AG20443 (cell line): ENCODE results near the gene GPR153.
"Not testable (repeated sequence)": the region's sequence is repeated elsewhere in the genome, so short reads cannot be mapped to it uniquely, and the experiment has no call there.

Experiments
- DNase-seq: peaks from one replicate; pipeline ENCODE4 v3.0.0; 2012; ENCODE audit warnings: low spot score, mixed read lengths

Gene GPR153

DNA sequence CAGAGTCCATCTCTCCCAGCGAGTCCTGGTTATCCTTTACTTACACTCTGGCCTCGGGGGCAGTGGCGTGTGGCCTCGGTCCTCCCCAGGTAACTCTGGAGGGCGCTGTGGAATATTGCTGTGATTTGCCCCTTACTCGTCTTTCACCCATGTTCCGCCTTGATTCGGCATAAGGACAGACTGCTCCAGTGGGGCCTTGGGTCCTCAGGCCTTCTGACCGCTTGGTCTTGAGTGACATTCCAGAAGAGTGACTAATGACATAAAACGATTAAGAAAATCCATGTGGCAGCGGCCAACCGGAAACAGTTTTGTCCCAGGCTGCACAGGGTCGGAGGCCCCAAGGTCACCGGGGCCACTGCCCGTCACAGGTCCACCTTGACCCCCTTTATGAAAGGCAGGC is 36.2 kb downstream of the GPR153 start:
- no peak for DNase-seq

DNA sequence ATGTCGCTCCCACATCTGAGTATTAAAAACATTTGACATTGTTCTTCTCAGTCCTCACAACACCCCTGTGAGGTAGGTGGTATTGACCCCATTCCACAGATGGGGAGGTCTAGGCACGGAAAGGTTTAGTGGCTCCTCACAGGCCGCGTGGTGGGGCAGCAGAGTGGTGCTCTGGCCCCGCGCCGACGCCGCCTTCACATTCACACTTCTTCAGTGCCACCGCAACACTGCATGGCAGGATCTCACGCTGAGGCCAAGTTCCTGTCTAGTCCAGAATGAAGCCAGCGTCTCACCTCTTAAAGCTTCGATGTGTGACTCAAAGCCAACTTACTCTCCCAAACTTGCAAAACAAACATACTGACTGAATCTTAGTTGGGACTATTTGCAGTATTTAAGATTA is 37.3 kb downstream of the GPR153 start:
- DNase-seq = no peak

DNA sequence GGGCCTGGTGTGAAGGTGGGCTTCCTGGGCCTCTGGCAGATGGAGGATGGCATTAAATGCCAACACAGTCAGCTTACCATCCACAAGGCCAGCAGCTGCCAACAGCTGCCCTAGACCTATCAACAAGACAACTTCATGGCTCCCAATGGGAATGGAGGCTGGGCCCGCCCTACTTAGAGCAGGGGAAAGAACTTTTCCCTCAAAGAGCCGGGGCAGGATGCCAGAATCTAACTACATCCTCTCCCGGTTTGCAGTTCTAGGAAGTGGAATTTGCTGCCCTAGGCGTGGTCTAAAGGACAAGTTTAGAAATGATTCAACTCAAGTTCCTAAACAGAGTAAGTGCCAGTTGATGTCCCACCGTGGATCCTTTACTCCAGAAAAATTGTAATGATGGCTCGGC is 38.3 kb downstream of the GPR153 start:
- DNase-seq = peak; percentile 34

DNA sequence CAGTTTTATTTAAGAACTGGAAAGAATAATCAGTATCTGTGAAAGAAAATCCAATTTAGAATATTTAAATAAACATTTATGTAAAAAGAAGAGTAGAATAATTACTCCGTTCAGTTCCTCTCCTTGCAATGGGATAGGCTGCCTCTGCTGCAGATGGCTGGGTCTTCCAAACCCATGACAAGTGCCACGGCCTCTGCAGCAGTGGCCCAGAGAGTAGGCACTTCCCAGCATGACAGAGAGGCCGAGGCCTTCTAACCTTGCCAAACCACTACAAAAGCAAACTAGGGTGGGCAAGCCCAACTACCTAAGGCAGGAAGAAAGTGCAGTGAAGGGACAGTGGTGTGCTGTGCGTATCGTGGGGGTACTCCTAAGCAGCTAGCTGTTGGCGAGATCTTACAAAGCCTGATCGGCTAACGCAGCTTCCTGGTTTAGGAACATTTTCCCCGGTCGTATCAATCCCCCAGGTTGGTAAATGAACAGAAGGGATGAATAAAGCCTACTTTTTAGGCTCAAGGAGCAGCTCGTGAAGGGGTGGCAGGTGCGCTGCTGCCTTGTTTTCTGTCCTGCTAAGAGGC is 39.6 kb downstream of the GPR153 start:
- DNase-seq = no peak

DNA sequence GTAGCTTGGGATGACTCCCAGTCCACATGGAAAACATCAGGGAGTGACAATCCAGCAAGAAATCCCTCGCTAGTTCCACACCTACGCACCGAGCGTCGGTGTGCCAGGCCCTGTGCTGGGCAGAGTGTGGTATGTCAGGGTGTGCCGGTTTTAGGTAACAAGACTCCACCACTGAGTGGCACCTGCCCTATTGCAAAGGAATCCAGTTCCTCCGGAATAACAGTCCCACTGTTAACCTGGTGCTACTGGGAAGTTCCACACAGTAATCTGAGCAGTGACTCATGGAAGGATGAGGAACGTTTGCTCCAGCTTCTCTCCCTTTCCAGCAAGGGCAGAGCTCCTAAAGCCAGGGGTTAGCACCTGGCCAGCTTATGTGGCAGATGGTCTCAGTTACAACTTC is 40.7 kb downstream of the GPR153 start:
- DNase-seq = no peak

DNA sequence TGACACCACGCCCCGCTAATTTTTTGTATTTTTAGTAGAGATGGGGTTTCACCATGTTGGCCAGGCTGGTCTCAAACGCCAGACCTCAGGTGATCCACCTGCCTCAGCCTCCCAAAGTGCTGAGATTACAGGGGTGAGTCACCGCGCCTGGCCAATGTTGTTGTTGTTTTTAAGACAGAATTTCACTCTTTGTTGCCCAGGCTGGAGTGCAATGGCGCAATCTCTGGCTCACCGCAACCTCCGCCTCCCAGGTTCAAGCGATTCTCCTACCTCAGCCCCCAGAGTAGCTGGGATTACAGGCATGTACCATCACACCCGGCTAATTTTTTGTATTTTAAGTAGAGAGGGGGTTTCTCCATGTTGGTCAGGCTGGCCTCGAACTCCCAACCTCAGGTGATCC is 41.3 kb downstream of the GPR153 start:
- not testable (repeated sequence) for DNase-seq

DNA sequence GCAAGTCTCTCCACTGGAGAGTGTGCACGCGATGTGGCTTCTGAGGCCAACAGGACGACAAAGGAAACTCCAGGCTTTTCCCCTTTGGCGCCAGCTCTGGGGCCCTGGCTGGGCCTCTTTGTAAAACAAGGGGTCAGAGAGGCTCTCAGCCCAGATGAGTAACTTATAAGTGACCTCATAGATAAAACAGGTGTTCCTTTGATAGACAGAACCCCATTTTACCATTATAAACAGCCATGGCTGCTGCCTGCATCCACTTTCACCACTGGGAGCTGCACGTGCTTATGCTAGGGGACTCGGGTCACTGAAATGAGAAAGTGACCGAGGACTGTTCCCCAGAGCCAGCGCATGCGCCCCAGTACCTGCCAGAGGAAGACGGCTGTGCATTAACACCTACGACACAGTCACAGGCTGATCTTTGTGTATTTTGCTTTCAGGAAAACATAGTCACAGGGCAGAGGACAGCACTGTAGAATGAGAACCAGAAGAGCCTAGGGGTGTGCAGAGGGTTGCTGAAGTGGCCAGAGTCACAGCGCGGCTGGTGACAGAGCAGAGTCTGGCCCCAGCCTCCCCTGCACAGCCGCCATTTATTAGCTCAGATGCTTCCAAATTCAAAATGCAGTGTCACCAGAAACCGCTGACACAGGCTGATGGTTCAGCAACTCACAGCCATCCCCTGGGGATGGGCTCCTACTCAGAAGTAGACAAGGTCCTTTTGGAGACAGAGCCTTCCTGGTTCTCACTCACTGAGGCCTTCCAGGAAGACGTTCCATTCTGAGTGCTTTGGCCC is 42.3 kb downstream of the GPR153 start:
- DNase-seq = no peak

DNA sequence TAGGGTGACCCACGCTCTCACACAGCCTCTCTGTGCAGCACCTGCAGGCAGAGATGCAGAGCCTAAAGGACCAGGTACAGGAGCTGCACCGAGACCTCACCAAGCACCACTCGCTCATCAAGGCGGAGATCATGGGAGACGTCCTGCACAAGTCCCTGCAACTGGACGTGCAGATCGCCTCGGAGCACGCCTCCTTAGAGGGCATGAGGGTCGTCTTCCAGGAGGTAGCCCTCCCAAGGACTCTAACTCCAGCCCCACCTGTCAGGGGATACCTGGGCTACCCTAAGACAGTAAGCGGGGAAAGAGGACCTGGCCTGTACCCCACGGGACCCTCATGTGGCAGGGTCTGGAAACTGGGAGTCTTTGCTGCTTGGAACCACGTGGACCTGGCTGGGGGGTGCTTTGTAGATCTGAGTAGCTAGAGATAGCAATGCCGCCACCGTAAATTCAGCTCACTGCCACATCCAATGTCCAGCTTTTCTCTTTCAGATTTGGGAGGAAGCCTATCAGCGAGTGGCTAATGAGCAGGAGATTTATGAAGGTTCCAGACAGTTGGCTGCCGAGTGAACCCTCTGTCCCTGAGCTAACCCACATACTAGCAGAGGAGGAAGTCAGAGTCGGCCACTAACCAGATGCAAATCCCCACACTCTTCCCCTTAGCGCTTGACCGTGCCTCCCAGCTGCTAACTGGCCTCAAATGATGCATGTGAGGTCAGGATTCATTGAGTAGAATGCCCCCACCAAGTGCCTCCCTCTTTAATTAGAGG is 48.5 kb downstream of the GPR153 start:
- DNase-seq = no peak

DNA sequence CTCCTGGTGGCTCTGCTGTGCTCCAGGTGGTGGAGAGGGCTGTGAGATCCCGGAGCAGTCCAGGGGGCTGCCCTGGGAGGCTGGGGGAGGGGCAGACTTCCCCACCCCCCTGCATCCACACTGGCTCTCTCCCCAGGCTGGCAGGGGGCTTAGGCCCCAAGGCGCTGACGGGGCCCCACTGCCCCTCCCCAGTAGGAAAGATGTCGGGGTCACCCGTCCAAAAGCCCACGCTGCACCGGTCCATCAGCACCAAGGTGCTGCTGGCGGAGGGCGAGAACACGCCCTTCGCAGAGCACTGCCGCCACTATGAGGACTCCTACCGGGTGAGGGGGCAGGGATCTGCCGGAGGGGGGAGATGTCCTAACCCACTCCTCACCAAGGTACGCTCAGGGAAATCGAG is 49.2 kb downstream of the GPR153 start:
- DNase-seq = no peak

DNA sequence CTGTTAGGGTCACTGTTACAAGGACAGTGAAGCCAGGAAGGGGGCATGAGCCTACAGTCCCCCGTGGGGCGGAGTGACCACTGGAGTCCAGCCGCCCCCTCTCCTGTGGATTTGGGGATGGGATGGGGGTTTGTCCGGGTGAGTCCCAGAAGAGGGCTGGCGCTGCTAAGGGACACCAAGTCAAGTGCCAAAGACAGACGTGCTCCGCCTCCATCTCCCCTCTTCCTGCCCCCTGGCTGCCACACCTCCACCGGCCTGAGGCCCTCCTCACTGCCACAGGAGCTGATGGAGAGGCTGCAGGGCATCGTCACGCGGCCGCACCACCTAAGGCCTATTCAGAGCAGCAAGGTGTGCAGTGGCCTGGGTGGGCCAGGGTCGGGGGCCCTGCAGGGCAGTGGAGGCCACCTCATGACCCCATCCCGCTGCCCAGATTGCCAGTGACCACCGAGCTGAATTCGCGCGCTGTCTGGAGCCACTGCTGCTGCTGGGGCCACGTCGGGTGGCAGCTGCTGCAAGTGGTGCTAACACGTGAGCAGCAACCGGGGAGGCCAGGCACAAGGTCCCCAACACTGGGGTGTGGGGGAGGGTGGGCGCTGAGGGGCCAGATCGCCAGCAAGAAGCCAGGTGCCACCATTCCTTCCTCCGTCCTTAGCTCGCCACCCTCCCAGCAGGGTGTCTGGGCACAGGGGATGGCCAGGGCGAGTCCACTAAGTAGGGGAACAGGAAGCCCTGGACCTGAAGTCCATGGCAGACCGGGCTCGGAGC is 50.1 kb downstream of the GPR153 start:
- DNase-seq = no peak

DNA sequence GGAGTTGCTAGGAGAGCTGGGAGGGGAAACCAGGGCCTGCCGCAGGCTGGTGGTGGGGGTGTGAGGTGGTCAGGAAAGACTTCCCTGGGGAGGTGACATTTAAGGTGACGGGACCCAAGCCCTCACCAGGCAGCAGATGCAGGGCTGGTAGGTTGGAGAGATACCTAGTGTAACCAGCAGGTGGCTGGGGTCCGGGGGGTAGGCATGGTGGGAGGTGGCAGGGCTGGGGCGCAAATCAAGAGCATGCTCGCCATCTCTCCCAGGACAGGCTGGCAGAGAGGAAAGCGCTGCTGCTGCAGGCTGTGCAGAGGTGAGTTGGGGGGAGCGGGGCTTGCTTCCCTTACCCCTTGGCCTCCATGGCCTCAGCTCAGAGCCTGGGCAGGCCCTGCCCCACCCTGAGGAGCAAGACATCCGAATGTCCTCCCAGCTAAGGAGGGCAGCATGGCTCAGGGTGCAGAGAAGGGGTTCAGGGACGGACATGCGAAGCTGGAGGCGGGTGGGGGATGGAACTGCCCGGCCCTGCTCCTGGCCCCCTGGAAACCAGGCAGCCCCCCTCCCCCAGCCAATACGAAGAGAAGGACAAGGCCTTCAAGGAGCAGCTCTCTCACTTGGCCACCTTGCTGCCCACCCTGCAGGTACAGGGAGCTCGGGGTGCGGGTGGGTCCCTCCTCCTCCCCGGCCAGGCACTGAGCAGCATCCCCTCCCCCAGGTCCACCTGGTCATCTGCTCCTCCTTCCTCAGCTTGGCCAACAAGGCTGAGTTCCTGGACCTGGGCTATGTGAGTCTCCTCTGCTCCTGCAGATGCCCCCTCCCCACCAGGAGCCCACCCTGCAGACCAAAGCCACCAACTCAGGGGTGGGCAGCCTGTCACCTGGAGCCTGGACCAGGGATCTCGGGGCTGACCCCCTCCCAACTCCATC is 51.0 kb downstream of the GPR153 start:
- no peak for DNase-seq

DNA sequence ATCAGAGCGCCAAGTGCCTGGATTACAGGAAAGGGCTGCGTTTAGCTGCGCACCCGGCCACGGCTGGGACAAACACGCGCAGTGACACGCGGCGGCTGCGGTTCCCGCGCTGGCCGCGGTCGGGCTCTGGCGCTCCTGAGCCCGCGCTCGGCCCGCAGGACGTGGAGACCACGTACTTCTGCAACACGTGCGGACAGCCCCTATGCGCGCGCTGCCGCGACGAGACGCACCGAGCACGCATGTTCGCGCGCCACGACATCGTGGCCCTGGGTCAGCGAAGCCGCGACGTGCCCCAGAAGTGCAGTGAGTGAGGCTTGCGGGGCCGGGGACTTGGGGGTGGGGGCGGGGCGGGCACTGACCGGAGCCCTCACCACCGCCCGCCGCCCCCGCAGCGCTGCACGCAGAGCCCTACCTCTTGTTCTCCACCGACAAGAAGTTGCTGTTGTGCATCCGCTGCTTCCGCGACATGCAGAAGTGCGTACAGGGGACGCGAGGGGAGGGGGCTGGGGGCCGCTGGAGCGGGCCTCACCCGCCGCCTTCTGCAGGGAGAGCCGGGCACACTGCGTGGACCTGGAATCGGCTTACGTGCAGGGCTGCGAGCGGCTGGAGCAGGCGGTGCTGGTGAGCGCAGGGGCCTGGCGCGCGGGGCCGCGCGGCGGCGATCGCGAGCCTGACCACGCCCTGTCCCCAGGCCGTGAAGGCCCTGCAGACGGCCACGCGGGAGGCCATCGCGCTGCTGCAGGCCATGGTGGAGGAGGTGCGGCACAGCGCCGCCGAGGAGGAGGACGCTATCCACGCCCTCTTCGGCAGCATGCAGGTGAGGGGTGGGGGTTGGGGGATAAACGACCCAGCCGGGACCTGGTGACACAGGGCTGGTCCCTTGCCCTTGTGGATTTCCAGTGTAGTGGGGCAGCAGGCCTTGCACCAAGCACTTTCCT is 51.9 kb downstream of the GPR153 start:
- peak; percentile 89 for DNase-seq

DNA sequence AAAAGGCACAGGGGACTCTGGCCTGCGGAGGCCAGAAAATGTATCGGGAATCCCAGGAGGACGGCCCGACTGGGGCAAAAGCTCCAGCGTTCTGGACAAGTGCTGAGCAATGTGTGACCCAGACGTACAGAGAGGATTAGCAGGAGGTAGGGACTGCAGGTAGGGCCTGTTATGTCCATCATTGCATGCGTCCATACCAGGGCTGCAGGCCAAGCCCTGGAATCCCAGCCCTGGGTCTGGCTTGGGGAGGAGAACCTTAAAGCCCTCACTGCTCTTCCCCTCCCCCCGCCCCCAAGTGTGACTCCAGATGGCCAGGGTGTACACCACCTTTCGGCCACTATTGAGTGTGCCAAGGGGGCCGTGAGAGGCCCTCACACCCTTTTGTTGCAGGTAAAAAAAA is 53.0 kb downstream of the GPR153 start:
- DNase-seq = no peak

DNA sequence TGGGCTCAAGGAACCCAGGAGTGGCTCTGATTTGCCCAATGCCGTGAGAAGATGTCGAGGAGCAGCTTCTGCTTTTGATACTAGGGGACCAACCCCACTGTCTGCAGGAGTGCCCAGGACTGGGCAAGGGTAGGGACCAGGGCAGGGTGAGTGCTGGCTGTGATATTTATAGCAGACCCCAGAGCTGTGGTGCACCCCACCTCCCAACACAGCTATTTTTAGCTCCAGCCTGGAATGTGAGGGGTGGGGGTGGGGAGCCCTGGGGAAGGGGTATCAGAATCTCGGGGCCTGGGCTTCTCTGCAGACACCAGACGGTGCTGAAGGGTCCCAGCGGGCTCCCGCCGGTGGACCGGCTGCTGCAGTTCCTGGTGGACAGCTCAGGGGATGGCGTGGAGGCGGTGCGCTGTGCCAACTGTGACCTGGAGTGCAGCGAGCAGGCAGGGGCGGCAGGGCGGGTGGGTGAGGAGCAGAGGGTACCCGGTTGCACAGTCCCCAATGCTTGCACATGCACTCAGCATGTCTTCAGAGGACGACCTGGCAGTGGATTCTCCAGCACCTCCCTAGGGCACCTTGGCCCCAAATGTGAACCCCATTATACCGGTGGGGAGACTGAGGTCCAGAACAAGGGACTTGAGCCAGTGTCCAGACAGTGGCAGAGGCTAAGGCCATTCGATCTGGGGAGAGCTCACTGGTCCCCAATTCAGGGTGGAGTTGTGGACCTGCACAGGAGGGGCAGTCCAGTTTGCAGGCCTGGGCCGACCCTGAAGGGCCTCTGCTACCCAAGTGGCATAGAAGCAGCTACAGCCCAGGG is 53.6 kb downstream of the GPR153 start:
- no peak for DNase-seq

DNA sequence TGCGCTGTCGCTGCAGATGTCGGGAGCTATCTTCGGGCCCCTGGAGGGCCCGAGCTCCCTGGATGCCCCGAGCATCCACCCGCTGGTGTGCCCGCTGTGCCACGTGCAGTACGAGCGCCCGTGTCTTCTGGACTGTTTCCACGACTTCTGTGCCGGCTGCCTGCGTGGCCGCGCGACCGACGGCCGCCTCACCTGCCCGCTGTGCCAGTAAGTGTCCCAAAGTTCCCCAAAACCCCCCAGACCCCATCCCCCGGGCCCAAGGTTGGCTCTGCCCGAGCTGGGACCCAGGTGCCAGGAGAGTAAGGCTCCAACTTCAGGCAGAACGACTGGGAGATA is 54.4 kb downstream of the GPR153 start:
- no peak for DNase-seq

DNA sequence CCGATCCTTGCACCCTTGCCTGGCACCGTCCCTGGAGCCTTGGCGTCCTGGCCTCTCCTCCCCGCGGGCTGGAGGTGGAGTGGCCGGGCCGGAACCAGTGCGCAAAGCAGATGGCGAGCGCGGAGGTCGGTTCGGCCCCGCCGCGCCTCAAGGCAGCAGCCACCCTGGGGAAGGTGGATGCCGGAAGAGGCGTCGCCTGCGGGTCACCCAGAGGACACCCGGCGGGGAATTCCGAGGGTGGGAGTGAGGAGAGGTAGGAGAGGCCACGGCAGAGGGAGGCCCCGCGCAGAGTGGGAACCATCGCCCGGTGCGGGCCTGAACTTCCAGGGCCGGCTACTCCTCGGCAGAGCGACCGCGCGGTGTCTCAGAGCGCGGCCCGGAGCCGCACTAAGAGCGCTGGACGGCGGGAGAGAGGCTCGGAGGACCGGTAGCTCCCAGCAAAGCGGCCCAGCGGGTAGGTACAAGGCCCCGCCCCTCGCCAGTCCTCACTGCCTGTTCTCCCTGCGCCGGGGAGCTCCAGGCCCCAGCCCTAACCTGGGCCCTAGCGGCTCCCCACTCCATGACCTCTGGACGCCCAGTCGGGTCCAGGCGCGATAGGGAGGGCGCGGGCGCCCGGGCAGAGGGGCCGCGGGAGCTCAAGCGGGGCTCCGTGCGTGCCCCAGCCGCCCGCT is 54.9 kb downstream of the GPR153 start, which contains the start of gene RNF207:
RNF207 (plus strand) TSS at position 271 of the 671 bp plus-strand sequence. CDS start 417 bp downstream, outside the sequence.
- peak; percentile 72 for DNase-seq

DNA sequence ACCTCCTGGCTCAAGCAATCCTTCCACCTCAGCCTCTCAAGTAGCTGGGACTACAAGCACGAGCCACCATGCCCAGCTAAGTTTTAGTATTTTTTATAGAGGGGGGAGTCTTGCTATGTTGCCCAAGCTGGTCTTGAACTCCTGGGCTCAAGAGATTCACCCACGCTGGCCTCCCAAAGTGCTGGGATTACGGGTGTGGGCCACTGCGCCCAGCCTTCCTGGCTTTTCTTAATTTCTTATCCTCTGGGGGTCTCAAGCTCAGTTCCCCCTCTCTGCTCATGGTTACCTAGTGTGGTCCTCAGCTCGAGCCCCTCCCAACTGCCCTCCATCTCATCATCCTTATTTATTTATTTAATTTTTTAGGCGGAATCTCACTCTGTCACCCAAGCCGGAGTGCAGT is 58.6 kb downstream of the GPR153 start:
- no peak for DNase-seq

DNA sequence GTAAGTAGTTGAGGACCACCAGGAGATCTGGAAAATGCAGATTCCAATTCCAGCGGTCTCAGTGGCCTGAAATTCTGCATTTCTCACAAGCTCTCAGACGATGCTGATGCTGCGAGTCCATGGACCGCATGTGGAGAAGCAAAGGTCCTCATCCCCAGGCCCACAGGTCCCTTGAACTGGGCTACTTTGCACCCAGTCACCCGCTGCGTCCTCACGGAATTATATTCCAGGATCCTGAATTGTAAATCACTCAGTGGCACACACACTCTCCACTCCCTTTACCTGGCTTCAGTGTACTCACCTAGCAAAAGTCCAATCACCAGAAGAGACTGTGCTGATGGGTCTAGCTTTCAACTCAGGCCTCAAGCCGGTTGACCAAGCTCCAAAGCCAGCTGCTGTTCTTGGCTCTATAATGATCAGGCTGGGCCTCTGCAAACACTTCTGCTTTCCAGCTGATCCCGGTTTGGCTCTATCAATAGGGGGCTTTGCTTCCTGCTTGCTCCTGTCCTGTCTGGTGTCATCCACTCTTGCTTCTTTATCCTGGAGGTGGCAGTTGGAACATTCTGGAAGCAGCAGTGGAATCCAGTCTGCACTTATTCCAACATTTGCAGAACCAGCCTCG is 60.6 kb downstream of the GPR153 start:
- no peak for DNase-seq
